OCI-LY7 (cell line): ENCODE data around the gene NEURL4. TPM values are rescaled to one million over a fixed set of nuclear protein-coding genes. Genes with fewer than 3 reads are reported as not detected.

Experiments
- BruUV-seq: library from RNA; stranded (reverse); fragments of 400-500 nt; replicated peaks from 2 replicates; lab custom pipeline; 2021; lab: Mats Ljungman, UMichigan
- CTCF ChIA-PET: fragments of 300-600 bp; sonication (Branson Sonifier 250); formaldehyde crosslinking; loops from one replicate; lab custom pipeline; 2022; ENCODE audit warnings: antibody characterized with exemption; ENCODE audit not compliant: unreplicated experiment; lab: Charles Lee
- POLR2A ChIA-PET: fragments of 300-600 bp; sonication (Branson Sonifier 250); formaldehyde crosslinking; loops from one replicate; lab custom pipeline; 2022; ENCODE audit warnings: antibody characterized with exemption; lab: Charles Lee
- DNase-seq: peaks from one replicate; pipeline ENCODE4 v3.0.0-alpha.2; 2015; ENCODE audit warnings: low spot score
- H2AFZ ChIP-seq: fragments of 200-600 bp; sonication (generic), shearing (Covaris generic); 2 replicates; pipeline ENCODE4 v1.6.1; 2014; ENCODE audit warnings: mild to moderate bottlenecking, antibody characterized with exemption, low read length, moderate library complexity
- H3K27ac ChIP-seq: fragments of 200-600 bp; sonication (generic); 2 replicates; pipeline ENCODE4 v1.5.1; 2014; ENCODE audit warnings: mixed run types, low read depth, mild to moderate bottlenecking, moderate library complexity, low read length, inconsistent platforms; ENCODE audit not compliant: poor library complexity, severe bottlenecking
- H3K36me3 ChIP-seq: fragments of 200-600 bp; sonication (generic); 2 replicates; pipeline ENCODE4 v1.6.1; 2014; ENCODE audit warnings: mild to moderate bottlenecking, antibody characterized with exemption, low read length, moderate library complexity, mixed read lengths; ENCODE audit not compliant: insufficient read depth
- H3K4me1 ChIP-seq: fragments of 200-600 bp; sonication (generic); 2 replicates; pipeline ENCODE4 v1.5.1; 2014; ENCODE audit warnings: mild to moderate bottlenecking, low read length; ENCODE audit not compliant: insufficient read depth, poor library complexity, severe bottlenecking
- H3K4me2 ChIP-seq: fragments of 200-600 bp; sonication (generic); 2 replicates; pipeline ENCODE4 v1.6.1; 2014; ENCODE audit warnings: mild to moderate bottlenecking, low read length
- H3K4me3 ChIP-seq: fragments of 200-600 bp; sonication (generic); 2 replicates; pipeline ENCODE4 v1.5.1; 2014; ENCODE audit warnings: mild to moderate bottlenecking, low read depth, low read length; ENCODE audit not compliant: poor library complexity, severe bottlenecking
- H3K79me2 ChIP-seq: fragments of 200-600 bp; sonication (generic); 2 replicates; pipeline ENCODE4 v1.6.1; 2016; ENCODE audit warnings: low read depth, mild to moderate bottlenecking, low read length, moderate library complexity, mixed read lengths; ENCODE audit not compliant: insufficient read depth
- H3K9me2 ChIP-seq: fragments of 200-600 bp; sonication (generic); 2 replicates; pipeline ENCODE4 v1.6.1; 2016; ENCODE audit warnings: mild to moderate bottlenecking, low read length, mixed read lengths; ENCODE audit not compliant: insufficient read depth
- H3K9me3 ChIP-seq: fragments of 200-600 bp; sonication (generic); 2 replicates; pipeline ENCODE4 v1.6.1; 2014; ENCODE audit warnings: mild to moderate bottlenecking, mixed run types, low read length, mixed read lengths
- H4K20me1 ChIP-seq: fragments of 200-600 bp; sonication (generic); 2 replicates; pipeline ENCODE4 v1.6.1; 2014; ENCODE audit warnings: mild to moderate bottlenecking, antibody characterized with exemption, low read length, moderate library complexity, mixed read lengths; ENCODE audit not compliant: insufficient read depth
- CTCF ChIP-seq: fragments of 200-600 bp; sonication (generic); conservative IDR thresholded peaks from 2 replicates; pipeline ENCODE4 v1.5.1; 2014; ENCODE audit warnings: mild to moderate bottlenecking, antibody characterized with exemption, low read length, moderate library complexity, mixed read lengths
- EZH2phosphoT487 ChIP-seq: fragments of 200-600 bp; sonication (generic); IDR thresholded peaks from 2 replicates; pipeline ENCODE4 v1.6.1; 2018; ENCODE audit warnings: low read depth, borderline replicate concordance, mild to moderate bottlenecking, mixed run types, antibody characterized with exemption, low read length, moderate library complexity, mixed read lengths
- intact Hi-C: fragments of 100-400 bp; cut with micrococcal nuclease; formaldehyde crosslinking; loops from one replicate; pipeline ENCODE4 v1.10.0; 2022; ENCODE audit not compliant: unreplicated experiment
- total RNA-seq, 2 experiments: library from RNA; depleted of rRNA in 1 of 2; stranded (reverse); fragments of >200 nt in 1 of 2; shearing (Covaris generic) in 1 of 2; gene quantifications; 2 replicates each; pipeline ENCODE4 v1.2.3, GENCODE V29; 2014 to 2022

Gene NEURL4
- total RNA-seq, 2 experiments from 2014 or later = 34.7 to 66.8 TPM

GRCh38 chr17:7363311-7363710, 34.2 kb upstream of the NEURL4 start:
- no peaks in the 10 kb centered on the region for H3K36me3 ChIP-seq
- no peaks in the 10 kb centered on the region for H3K79me2 ChIP-seq
- H3K4me2 ChIP-seq = no peak overlapping the region
- H3K9me2 ChIP-seq = no peaks in the 10 kb centered on the region
- intact Hi-C loops = no loop called here
- no peak for DNase-seq
- no peaks in the 10 kb centered on the region for H3K4me1 ChIP-seq
- BruUV-seq = no TSS peak
- H2AFZ ChIP-seq = no peak overlapping the region
- H3K4me3 ChIP-seq = no peak overlapping the region
- TF ChIP-seq EZH2phosphoT487 = no peak
- no peak for TF ChIP-seq CTCF
- ChIA-PET CTCF (no interaction called here), POLR2A (interaction anchor here (0.7 kb wide), 1 partner anchor 30 kb away, joined by 3 read pairs; no protein-coding TSS in a partner anchor)
- no peaks in the 10 kb centered on the region for H4K20me1 ChIP-seq
- H3K27ac ChIP-seq = no peak overlapping the region
- H3K9me3 ChIP-seq = no peaks in the 10 kb centered on the region

GRCh38 chr17:7361906-7362305, 32.8 kb upstream of the NEURL4 start:
- no peaks in the 10 kb centered on the region for H3K9me3 ChIP-seq
- ChIA-PET CTCF (interaction anchor here (0.6 kb wide), 1 partner anchor 25 kb away, joined by 3 read pairs; the partner anchor contains the start of gene ACAP1), POLR2A (no interaction called here)
- no peak overlapping the region for H3K4me2 ChIP-seq
- H3K79me2 ChIP-seq = no peaks in the 10 kb centered on the region
- no peak for TF ChIP-seq CTCF
- no peak for TF ChIP-seq EZH2phosphoT487
- no TSS peak for BruUV-seq
- H3K9me2 ChIP-seq = no peaks in the 10 kb centered on the region
- DNase-seq = no peak
- H3K27ac ChIP-seq = no peak overlapping the region
- H3K4me3 ChIP-seq = no peak overlapping the region
- no peak overlapping the region for H2AFZ ChIP-seq
- H4K20me1 ChIP-seq = no peaks in the 10 kb centered on the region
- H3K36me3 ChIP-seq = no peaks in the 10 kb centered on the region
- intact Hi-C loops = loop anchor here (2.0 kb wide), 1 partner anchor 23 kb away; no protein-coding TSS in a partner anchor
- H3K4me1 ChIP-seq = no peaks in the 10 kb centered on the region

GRCh38 chr17:7357381-7357780, 28.2 kb upstream of the NEURL4 start:
- no TSS peak for BruUV-seq
- no peak overlapping the region for H3K27ac ChIP-seq
- intact Hi-C loops = no loop called here
- no peak for DNase-seq
- CTCF ChIA-PET = no interaction called here
- H3K4me1 ChIP-seq = peaks cover 9% of the 10 kb centered on the region
- TF ChIP-seq CTCF (no peak), EZH2phosphoT487 (no peak)
- H4K20me1 ChIP-seq = no peaks in the 10 kb centered on the region
- POLR2A ChIA-PET = interaction anchor here (0.5 kb wide), 1 partner anchor 218 kb away, joined by 3 read pairs; no protein-coding TSS in a partner anchor
- H3K9me3 ChIP-seq = no peaks in the 10 kb centered on the region
- no peaks in the 10 kb centered on the region for H3K36me3 ChIP-seq
- H3K9me2 ChIP-seq = no peaks in the 10 kb centered on the region
- no peak overlapping the region for H3K4me3 ChIP-seq
- H3K4me2 ChIP-seq = no peak overlapping the region
- H2AFZ ChIP-seq = no peak overlapping the region
- H3K79me2 ChIP-seq = no peaks in the 10 kb centered on the region
